H1 (cell line): Measurements from ENCODE around the gene PDSS1. TPM values are rescaled to one million over a fixed set of nuclear protein-coding genes. Genes with fewer than 3 reads are reported as not detected.

Experiments
- CTCF ChIA-PET: fragments of 300-600 bp; sonication (Branson Sonifier 250); formaldehyde crosslinking; loops from one replicate; lab custom pipeline; 2021; ENCODE audit not compliant: partially characterized antibody; lab: Charles Lee
- POLR2A ChIA-PET: fragments of 300-600 bp; sonication (Branson Sonifier 250); formaldehyde crosslinking; loops from one replicate; lab custom pipeline; 2021; ENCODE audit warnings: inconsistent platforms; ENCODE audit not compliant: partially characterized antibody; lab: Charles Lee
- DNase-seq, 2 experiments: peaks; one replicate each; pipeline versions ENCODE4 v3.0.0 to v3.0.0-alpha.2; 2010 to 2022; ENCODE audit warnings: low spot score in 2 of 2, low read depth in 1 of 2, mixed read lengths in 1 of 2
- FAIRE-seq: peaks from 2 replicates; lab custom pipeline; 2011; peaks lifted over from hg19 to GRCh38; lab: Jason Lieb, UNC
- H2AFZ ChIP-seq: 2 replicates; pipeline ENCODE4 v1.8.1; 2012; ENCODE audit warnings: low read length, inconsistent platforms
- H2AK5ac ChIP-seq: 2 replicates; pipeline ENCODE4 v1.6.1; 2013; ENCODE audit warnings: low read depth, low read length
- H2BK120ac ChIP-seq: replicated peaks from 2 replicates; pipeline ENCODE3; 2013; ENCODE audit warnings: low read depth, low read length, inconsistent platforms
- H2BK12ac ChIP-seq: 2 replicates; pipeline ENCODE4 v1.6.1; 2013; ENCODE audit warnings: low read depth, low read length
- H2BK15ac ChIP-seq: 2 replicates; pipeline ENCODE4 v1.6.1; 2013; ENCODE audit warnings: low read length
- H2BK20ac ChIP-seq: 2 replicates; pipeline ENCODE4 v1.6.1; 2013; ENCODE audit warnings: low read length
- H2BK5ac ChIP-seq: 2 replicates; pipeline ENCODE4 v1.6.1; 2013; ENCODE audit warnings: low read depth, low read length
- H3K14ac ChIP-seq: 2 replicates; pipeline ENCODE4 v1.6.1; 2013; ENCODE audit warnings: inconsistent platforms; ENCODE audit not compliant: insufficient read length
- H3K18ac ChIP-seq: 2 replicates; pipeline ENCODE4 v1.6.1; 2013; ENCODE audit warnings: low read length; ENCODE audit errors: extremely low read depth
- H3K23ac ChIP-seq: 2 replicates; pipeline ENCODE4 v1.6.1; 2013; ENCODE audit warnings: inconsistent platforms; ENCODE audit not compliant: insufficient read length
- H3K23me2 ChIP-seq: 2 replicates; pipeline ENCODE4 v1.6.1; 2013; ENCODE audit warnings: low read depth, low read length
- H3K27ac ChIP-seq: 2 replicates; pipeline ENCODE4 v1.6.1; 2011; ENCODE audit warnings: low read depth, low read length, inconsistent platforms
- H3K27me3 ChIP-seq, 4 experiments: replicated peaks in 1 of 4; 1 replicate in 1 of 4; 2 replicates in 3 of 4; pipeline versions ENCODE4 v1.6.1 to v1.8.1; 2011 to 2013; ENCODE audit warnings: low read length in 3 of 4, mild to moderate bottlenecking in 3 of 4, inconsistent platforms in 2 of 4, mixed read lengths in 2 of 4, moderate library complexity in 1 of 4; ENCODE audit not compliant: control insufficient read depth in 3 of 4, insufficient read depth in 3 of 4; ENCODE audit errors: extremely low read depth in 1 of 4
- H3K36me3 ChIP-seq, 4 experiments: 2 replicates each; pipeline versions ENCODE4 v1.6.1 to v1.8.1; 2011 to 2013; ENCODE audit warnings: mild to moderate bottlenecking in 4 of 4, low read length in 3 of 4, moderate library complexity in 2 of 4, control low read depth in 1 of 4, inconsistent platforms in 1 of 4; ENCODE audit not compliant: insufficient read depth in 4 of 4, control insufficient read depth in 2 of 4
- H3K4ac ChIP-seq: replicated peaks from 2 replicates; pipeline ENCODE3; 2013; ENCODE audit warnings: low read length, low read depth, mixed read lengths, inconsistent platforms; ENCODE audit not compliant: insufficient read length
- H3K4me1 ChIP-seq, 4 experiments: replicated peaks in 1 of 4; 1 replicate in 1 of 4; 2 replicates in 3 of 4; pipeline versions ENCODE4 v1.6.1 to v1.8.1; 2011 to 2013; ENCODE audit warnings: low read length in 3 of 4, inconsistent platforms in 2 of 4, mixed read lengths in 1 of 4; ENCODE audit not compliant: insufficient read depth in 4 of 4, control insufficient read depth in 3 of 4
- H3K4me2 ChIP-seq, 2 experiments: 2 replicates each; pipeline versions ENCODE4 v1.6.1 to v1.8.1; 2011 to 2013; ENCODE audit warnings: low read depth in 2 of 2, low read length in 2 of 2, control low read depth in 1 of 2, inconsistent platforms in 1 of 2, mild to moderate bottlenecking in 1 of 2; ENCODE audit not compliant: insufficient read depth in 1 of 2
- H3K4me3 ChIP-seq, 4 experiments: fragments of 200-600, 300-600 bp in 1 of 4; sonication (generic), shearing (Covaris generic), sonication (Bioruptor Twin) in 1 of 4; 2 replicates each; pipeline versions ENCODE4 v1.5.1 to v1.8.1; 2011 to 2016; ENCODE audit warnings: low read length in 4 of 4, low read depth in 3 of 4, control low read depth in 2 of 4, inconsistent platforms in 2 of 4, mild to moderate bottlenecking in 2 of 4, mixed read lengths in 1 of 4, moderate library complexity in 1 of 4; ENCODE audit not compliant: insufficient read depth in 2 of 4; ENCODE audit errors: extremely low read depth in 1 of 4
- H3K56ac ChIP-seq: replicated peaks from 2 replicates; pipeline ENCODE3; 2013; ENCODE audit warnings: low read depth, mild to moderate bottlenecking, mixed read lengths, low read length, inconsistent platforms; ENCODE audit not compliant: insufficient read length
- H3K79me1 ChIP-seq: 2 replicates; pipeline ENCODE4 v1.6.1; 2013; ENCODE audit warnings: low read depth, low read length, control low read depth
- H3K79me2 ChIP-seq, 2 experiments: 2 replicates each; pipeline versions ENCODE4 v1.6.1 to v1.8.1; 2012 to 2013; ENCODE audit warnings: low read length in 2 of 2, mild to moderate bottlenecking in 2 of 2, inconsistent platforms in 1 of 2; ENCODE audit not compliant: insufficient read depth in 2 of 2, control insufficient read depth in 1 of 2
- H3K9ac ChIP-seq, 4 experiments: replicated peaks in 1 of 4; 1 replicate in 1 of 4; 2 replicates in 3 of 4; pipeline versions ENCODE4 v1.6.1 to v1.8.1; 2011 to 2013; ENCODE audit warnings: low read depth in 3 of 4, low read length in 3 of 4, control low read depth in 2 of 4, mild to moderate bottlenecking in 2 of 4, moderate library complexity in 2 of 4, inconsistent platforms in 1 of 4; ENCODE audit errors: extremely low read depth in 1 of 4
- H3K9me3 ChIP-seq, 2 experiments: 2 replicates each; pipeline versions ENCODE4 v1.6.1 to v1.8.1; 2012 to 2013; ENCODE audit warnings: mild to moderate bottlenecking in 2 of 2, moderate library complexity in 2 of 2, control low read depth in 1 of 2, inconsistent platforms in 1 of 2, low read depth in 1 of 2, low read length in 1 of 2, mixed read lengths in 1 of 2; ENCODE audit not compliant: insufficient read depth in 2 of 2
- H4K20me1 ChIP-seq, 2 experiments: replicated peaks in 1 of 2; 2 replicates each; pipeline versions ENCODE3 to v1.8.1; 2011 to 2013; ENCODE audit warnings: inconsistent platforms in 2 of 2, low read length in 2 of 2, mild to moderate bottlenecking in 1 of 2; ENCODE audit not compliant: insufficient read depth in 2 of 2, control insufficient read depth in 1 of 2
- H4K5ac ChIP-seq: 2 replicates; pipeline ENCODE4 v1.6.1; 2013; ENCODE audit warnings: low read length, low read depth, mixed read lengths, inconsistent platforms; ENCODE audit not compliant: insufficient read length
- H4K8ac ChIP-seq: 2 replicates; pipeline ENCODE4 v1.8.0; 2013; ENCODE audit warnings: mild to moderate bottlenecking, moderate library complexity, low read length, inconsistent platforms; ENCODE audit not compliant: insufficient read depth; ENCODE audit errors: extremely low read depth
- H4K91ac ChIP-seq: replicated peaks from 2 replicates; pipeline ENCODE3; 2013; ENCODE audit warnings: low read length, mixed read lengths, inconsistent platforms; ENCODE audit not compliant: insufficient read length
- CHD2 ChIP-seq: IDR thresholded peaks from 2 replicates; pipeline ENCODE4 v1.6.1; 2012; ENCODE audit warnings: low read length, improper control_type of control experiment
- CTBP2 ChIP-seq: IDR thresholded peaks from 2 replicates; pipeline ENCODE4 v1.7.0; 2011; ENCODE audit warnings: borderline replicate concordance, mild to moderate bottlenecking, moderate library complexity, mixed read lengths, low read length; ENCODE audit not compliant: insufficient read depth, insufficient read length
- EP300 ChIP-seq, 2 experiments: IDR thresholded peaks; 1 replicate in 1 of 2; 2 replicates in 1 of 2; pipeline ENCODE4 v1.6.1; 2011 to 2012; ENCODE audit warnings: low read depth in 2 of 2, low read length in 2 of 2, mild to moderate bottlenecking in 2 of 2, borderline replicate concordance in 1 of 2, inconsistent platforms in 1 of 2, moderate library complexity in 1 of 2
- GABPA ChIP-seq: IDR thresholded peaks from 2 replicates; pipeline ENCODE4 v1.6.1; 2011; ENCODE audit warnings: mild to moderate bottlenecking, low read length, moderate library complexity, borderline replicate concordance; ENCODE audit not compliant: insufficient read depth
- JUN ChIP-seq: IDR thresholded peaks from 2 replicates; pipeline ENCODE4 v1.6.1; 2011; ENCODE audit warnings: low read depth, mild to moderate bottlenecking, improper control_type of control experiment, low read length
- MAFK ChIP-seq: IDR thresholded peaks from 2 replicates; pipeline ENCODE4 v1.6.1; 2012; ENCODE audit warnings: low read depth, mild to moderate bottlenecking, improper control_type of control experiment, low read length
- POLR2AphosphoS5 ChIP-seq: IDR thresholded peaks from 2 replicates; pipeline ENCODE4 v1.6.1; 2011; ENCODE audit warnings: low read depth, low read length
- RFX5 ChIP-seq: IDR thresholded peaks from 2 replicates; pipeline ENCODE4 v1.6.1; 2011; ENCODE audit warnings: low read depth, low read length, improper control_type of control experiment, borderline replicate concordance
- RNF2 ChIP-seq: fragments of 200-900, 300-1000 bp; sonication (generic); IDR thresholded peaks from 2 replicates; pipeline ENCODE4 v1.7.1; 2016; ENCODE audit warnings: borderline replicate concordance, low read depth, mild to moderate bottlenecking, antibody characterized with exemption, low read length; ENCODE audit not compliant: poor library complexity, severe bottlenecking; ENCODE audit errors: missing control alignments
- SRF ChIP-seq: IDR thresholded peaks from 2 replicates; pipeline ENCODE4 v1.6.1; 2011; ENCODE audit warnings: mild to moderate bottlenecking, low read depth, low read length, moderate library complexity
- TAF7 ChIP-seq: optimal IDR thresholded peaks from 2 replicates; pipeline ENCODE3; 2011; ENCODE audit warnings: low read depth, mild to moderate bottlenecking, inconsistent platforms, low read length, moderate library complexity, borderline replicate concordance
- WGBS, 2 experiments: shearing (Covaris generic) in 1 of 2; methylation state at CpG; one replicate each; pipeline versions ENCODE4 v1.1.6 to v1.1.7; 2013 to 2015; ENCODE audit warnings: low lambda C conversion rate in 2 of 2, mixed read lengths in 2 of 2, inconsistent platforms in 1 of 2, low coverage in 1 of 2, missing lambda C conversion rate in 1 of 2; ENCODE audit not compliant: insufficient replicate concordance in 2 of 2, insufficient coverage in 1 of 2, insufficient read length in 1 of 2; ENCODE audit errors: extremely low coverage in 1 of 2, missing lambda C conversion rate in 1 of 2; 5-methylcytosine and 5-hydroxymethylcytosine counted together
- polyA plus RNA-seq, 7 experiments: library from polyadenylated mRNA; depleted of rRNA in 3 of 7; stranded (reverse) in 5 of 7; unstranded in 2 of 7; fragments of >200 nt in 5 of 7; fragments of 200-250 nt in 2 of 7; gene quantifications; 1 replicate in 5 of 7; 2 replicates in 1 of 7; 4 replicates in 1 of 7; pipeline versions ENCODE4 v1.2.1 to v1.2.3, GENCODE V29; 2011 to 2013; ENCODE audit warnings: missing spikeins in 2 of 7, mixed read lengths in 2 of 7
- total RNA-seq: library from RNA; stranded (reverse); fragmentation: NEBNext Ultra II Directional; extraction: Animal tissue kit (Norgen Biotek cat#: 25700); gene quantifications from 2 replicates; pipeline ENCODE4 v1.2.1, GENCODE V29; 2021
- TF ChIP-seq, protein P1 (sequence below): IDR thresholded peaks from 2 replicates; pipeline ENCODE4 v1.6.1; 2011; ENCODE audit warnings: low read depth, mild to moderate bottlenecking, low read length; ENCODE audit not compliant: insufficient read depth

PDSS1 gene
- total and polyA plus RNA-seq, 2 of the 8 experiments (the other 6 are each of a cell fraction or from before 2014, with no cell fraction given): 21.3 to 26.0 TPM

DNA sequence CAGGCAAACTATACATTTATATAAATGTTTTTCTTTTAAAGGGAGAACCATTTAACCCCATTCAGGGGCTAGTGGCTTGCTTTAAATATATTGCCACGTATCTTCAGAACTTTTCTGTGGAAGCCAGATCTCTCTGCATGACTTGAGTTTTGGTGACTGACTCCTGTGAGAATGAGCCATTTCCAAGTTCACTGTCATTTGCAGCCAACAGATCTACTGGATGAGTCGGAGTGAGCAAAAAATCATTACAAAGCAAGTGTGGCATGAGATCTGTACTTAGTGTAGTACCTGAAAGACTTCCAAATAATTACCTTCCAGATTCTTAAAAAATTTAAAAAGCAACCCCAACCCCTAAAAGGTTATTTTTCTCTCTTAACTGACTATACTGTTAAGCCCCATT lies 45.6 kb downstream of the PDSS1 start:
- no peak overlapping the region for H4K8ac ChIP-seq
- H3K36me3 ChIP-seq: peaks cover 2 to 74% (median 21%) of the 10 kb centered on the region in 4 experiments; a peak in 6 of 8 replicates
- peaks cover 0 to 2% (median 0%) of the 10 kb centered on the region in 4 experiments; a peak in 1 of 7 replicates for H3K4me1 ChIP-seq
- H4K91ac ChIP-seq: no peak overlapping the region
- H4K20me1 ChIP-seq: no peaks in the 10 kb centered on the region
- no peak overlapping the region for H4K5ac ChIP-seq
- no peak overlapping the region for H2AK5ac ChIP-seq
- no peak overlapping the region for H2BK12ac ChIP-seq
- H3K23me2 ChIP-seq: no peaks in the 10 kb centered on the region
- H3K4me2 ChIP-seq: no peak overlapping the region
- H3K14ac ChIP-seq: no peak overlapping the region
- no peak for DNase-seq
- H3K79me1 ChIP-seq: no peaks in the 10 kb centered on the region
- no peak overlapping the region for H2AFZ ChIP-seq
- no peak overlapping the region for H2BK20ac ChIP-seq
- H2BK15ac ChIP-seq: no peak overlapping the region
- no peak overlapping the region for H3K4me3 ChIP-seq
- no peaks in the 10 kb centered on the region for H3K27me3 ChIP-seq
- H2BK5ac ChIP-seq: no peak overlapping the region
- H2BK120ac ChIP-seq: no peak overlapping the region
- H3K56ac ChIP-seq: no peak overlapping the region
- H3K27ac ChIP-seq: no peak overlapping the region
- no peak overlapping the region for H3K4ac ChIP-seq
- no peak for FAIRE-seq
- no peak overlapping the region for H3K23ac ChIP-seq
- no peaks in the 10 kb centered on the region for H3K79me2 ChIP-seq
- H3K18ac ChIP-seq: no peak overlapping the region
- ChIA-PET POLR2A (no interaction called here), CTCF (interaction anchor here (0.8 to 1.7 kb wide), 2 partner anchors 16 to 17 kb away, joined by 4 to 9 read pairs; no protein-coding TSS in a partner anchor)
- WGBS, 2 experiments: 96% methylated on average over 2 of the region's 2 CpGs; no CpG with 5 or more reads in 1 of the 2 experiments
- no peaks in the 10 kb centered on the region for H3K9me3 ChIP-seq
- H3K9ac ChIP-seq: no peak overlapping the region
- TF ChIP-seq CTBP2 (no peak), SRF (no peak), CHD2 (no peak), TAF7 (no peak), JUN (no peak), EP300 (IDR thresholded peaks at IDR 0.05; ENCODE audit: borderline replicate concordance in 1 of 2, low read depth in 2 of 2, low read length in 2 of 2) (no peak), POLR2AphosphoS5 (no peak), MAFK (no peak), GABPA (no peak), RFX5 (no peak), RNF2 (no peak)
- TF ChIP-seq, protein P1, sequence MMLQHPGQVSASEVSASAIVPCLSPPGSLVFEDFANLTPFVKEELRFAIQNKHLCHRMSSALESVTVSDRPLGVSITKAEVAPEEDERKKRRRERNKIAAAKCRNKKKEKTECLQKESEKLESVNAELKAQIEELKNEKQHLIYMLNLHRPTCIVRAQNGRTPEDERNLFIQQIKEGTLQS: no peak
